NCI-H2107 (cell line): Measurements from ENCODE around the gene POLR3E.
A peak's percentile ranks its signal among the peaks of the same experiment; 100 is the strongest.

Source experiments
- DNase-seq: peaks from one replicate; lab custom pipeline; 2025; lab: John Stamatoyannopoulos, UW

Gene POLR3E

DNA sequence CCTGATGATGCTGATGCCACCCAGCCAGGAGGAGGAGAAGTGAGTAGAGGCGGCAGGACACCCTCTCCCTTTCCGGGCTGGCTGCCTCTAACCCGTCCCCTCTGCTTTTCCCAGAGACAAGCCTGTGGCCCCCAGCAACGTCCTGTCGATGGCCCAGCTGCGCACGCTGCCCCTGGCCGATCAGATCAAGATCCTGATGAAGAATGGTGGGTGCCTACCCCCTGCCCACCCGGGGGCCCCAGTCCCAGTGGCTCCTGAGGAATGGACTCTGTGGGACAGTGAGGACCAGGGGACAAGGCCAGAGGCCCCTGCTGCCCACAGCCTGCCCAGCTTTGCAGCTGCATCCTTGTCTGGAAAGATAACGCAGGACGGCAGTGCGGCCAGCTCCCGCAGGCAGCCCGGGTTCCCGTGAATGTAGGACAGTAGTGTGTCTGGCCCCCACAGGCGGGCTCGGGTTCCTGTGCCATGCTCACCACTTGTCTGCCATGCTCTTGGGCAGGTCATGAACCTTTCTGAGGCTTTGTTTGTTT is 19.9 kb downstream of the POLR3E start:
- DNase-seq: no peak

DNA sequence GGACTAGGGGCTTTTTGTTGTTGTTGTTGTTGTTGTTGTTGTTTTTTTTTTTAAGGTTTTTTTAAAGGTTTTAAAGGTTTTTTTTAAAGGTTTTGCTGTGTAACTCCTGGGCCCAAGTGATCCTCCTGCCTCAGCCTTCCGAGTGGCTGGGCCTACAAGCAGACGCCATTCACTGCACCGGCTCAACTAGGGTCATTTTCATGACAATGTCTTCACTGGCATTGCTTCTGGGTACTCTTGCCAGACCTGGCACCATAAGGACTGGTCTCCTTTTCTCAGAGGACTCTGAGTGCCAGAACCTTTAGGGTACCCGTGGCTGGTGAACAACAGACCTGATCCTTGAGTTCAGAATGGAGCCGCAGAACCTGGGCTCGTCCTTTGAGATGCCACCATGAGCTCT is 20.4 kb downstream of the POLR3E start:
- no peak for DNase-seq

DNA sequence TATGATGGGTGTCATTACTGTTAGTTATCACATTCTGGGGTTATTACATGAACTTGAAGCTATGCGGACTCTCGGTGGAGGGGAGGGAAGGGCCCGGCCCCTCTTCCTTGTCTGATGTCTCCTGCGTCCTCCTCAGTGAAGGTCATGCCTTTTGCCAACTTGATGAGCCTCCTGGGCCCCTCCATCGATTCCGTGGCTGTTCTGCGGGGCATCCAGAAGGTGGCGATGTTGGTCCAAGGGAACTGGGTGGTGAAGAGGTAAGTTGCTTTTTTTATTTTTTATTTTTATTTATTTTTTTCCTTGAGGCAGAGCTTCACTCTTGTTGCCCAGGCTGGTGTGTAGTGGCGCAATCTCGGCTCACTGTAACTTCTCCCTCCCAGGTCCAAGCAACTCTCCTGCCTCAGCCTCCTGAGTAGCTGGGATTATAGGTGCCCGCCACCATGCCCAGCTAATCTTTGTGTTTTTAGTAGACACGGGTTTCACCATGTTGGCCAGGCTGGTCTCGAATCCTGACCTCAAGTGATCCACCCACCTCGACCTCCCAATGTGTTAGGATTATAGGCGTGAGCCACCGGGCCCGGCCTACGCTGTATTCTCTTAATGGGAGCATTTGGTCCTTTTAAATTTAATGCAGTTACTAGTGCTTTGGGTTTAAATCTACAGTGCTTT is 21.6 kb downstream of the POLR3E start:
- DNase-seq: no peak

DNA sequence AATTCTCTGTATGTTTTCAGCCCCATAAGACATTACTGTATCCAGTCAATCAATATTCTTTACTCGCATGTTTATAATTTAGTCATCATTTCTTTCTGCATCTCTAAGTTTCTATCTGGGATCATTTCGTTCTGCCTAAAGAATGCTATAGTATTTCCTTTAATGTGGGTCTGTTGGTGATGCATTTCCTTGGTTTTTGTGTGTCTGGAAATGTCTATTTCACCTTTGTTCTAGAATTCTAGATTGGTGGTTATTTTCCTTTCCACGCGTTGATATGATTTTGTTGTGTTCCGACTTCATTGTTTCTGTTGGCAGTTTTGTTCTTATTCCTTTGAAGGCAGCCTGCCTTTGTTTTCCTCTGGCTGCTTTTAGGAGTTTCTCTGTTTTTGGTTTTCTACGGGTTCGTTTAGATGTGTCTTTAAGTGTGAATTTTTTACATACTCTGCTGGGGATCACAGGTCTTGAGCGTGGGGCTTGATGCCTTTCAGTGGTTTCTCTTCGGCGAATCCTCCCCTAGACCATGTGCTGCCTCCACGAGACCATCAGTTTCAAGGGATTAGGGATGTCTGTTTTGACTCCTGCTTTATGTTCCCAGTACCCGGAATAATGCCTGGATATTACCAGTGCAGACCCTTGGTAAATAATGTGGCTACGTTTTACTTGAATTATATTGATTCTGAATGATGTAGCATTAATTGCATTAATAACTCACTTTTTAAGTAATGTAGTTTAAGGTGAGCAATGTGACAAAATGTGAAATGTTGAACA is 23.5 kb downstream of the POLR3E start:
- no peak for DNase-seq

DNA sequence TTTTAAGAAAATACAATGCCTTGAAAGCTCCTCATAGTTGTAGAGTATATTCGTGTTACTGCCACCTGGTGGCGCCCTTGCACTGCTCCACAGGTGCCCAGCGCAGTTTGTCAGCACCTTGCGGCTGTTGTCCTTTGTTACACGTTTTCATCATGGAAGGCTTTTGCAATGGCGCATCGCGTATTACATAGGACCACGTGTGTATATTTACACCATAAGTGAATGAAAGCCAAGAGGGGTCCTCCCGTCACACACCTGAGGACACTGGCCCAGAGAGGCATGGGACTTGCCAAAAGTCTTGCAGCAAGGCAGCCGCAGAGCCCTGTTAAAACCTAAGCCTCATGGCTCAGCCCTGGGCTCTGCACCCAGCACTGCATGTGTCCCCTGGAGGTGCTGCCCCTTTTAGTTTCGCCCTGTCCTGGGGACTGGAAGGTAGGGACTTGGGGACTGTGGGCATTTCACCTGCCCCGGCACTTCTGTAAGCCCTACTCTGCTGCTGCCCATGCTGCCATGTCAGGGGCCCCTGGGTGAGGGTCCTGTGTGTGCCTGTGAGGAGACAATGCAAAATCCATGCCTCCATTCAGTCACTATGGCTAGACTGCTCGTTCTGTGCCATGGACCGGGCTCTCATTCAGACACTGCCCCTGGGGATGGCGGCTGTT is 24.3 kb downstream of the POLR3E start:
- DNase-seq: peak; percentile 56

DNA sequence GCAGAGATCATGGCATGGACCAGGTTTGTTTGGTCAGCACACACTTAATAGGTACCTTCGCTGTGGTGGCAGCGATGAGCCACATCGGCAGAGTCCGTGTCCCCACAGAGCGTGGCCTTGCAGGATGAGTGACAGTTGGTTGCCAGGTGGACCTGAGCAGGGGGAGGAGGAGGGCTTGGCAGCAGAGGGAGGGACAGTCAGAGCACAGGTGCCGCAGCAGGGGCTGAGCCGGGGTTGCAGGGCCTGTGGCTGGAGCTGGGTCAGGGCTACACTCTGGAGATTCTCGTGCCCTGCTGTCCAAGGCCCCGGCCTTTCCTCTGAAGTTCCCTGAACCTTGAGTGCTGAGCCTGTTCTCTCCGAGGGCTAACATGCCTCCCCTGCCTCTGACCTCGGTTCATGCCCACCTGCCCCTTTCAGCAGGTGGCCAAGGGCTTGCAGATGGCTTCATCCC is 24.8 kb downstream of the POLR3E start:
- no peak for DNase-seq

DNA sequence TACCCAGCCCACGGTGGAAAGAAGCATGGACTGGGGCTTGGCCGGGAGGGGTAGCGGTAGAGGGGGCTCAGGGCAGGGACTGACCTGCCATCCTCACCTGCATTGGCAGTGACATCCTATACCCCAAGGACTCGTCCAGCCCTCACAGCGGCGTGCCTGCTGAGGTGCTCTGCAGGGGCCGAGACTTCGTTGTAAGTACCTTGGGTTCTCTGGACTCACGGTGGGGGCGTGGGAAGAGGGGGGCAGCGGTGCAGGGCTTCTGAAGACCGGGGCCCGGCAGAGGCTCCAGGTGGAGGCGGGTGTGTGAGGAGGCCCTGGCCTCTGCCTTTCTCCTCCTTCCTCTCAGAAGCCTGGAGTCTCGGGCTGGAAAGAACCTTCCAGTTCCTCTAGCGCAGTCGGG is 25.5 kb downstream of the POLR3E start:
- no peak for DNase-seq

DNA sequence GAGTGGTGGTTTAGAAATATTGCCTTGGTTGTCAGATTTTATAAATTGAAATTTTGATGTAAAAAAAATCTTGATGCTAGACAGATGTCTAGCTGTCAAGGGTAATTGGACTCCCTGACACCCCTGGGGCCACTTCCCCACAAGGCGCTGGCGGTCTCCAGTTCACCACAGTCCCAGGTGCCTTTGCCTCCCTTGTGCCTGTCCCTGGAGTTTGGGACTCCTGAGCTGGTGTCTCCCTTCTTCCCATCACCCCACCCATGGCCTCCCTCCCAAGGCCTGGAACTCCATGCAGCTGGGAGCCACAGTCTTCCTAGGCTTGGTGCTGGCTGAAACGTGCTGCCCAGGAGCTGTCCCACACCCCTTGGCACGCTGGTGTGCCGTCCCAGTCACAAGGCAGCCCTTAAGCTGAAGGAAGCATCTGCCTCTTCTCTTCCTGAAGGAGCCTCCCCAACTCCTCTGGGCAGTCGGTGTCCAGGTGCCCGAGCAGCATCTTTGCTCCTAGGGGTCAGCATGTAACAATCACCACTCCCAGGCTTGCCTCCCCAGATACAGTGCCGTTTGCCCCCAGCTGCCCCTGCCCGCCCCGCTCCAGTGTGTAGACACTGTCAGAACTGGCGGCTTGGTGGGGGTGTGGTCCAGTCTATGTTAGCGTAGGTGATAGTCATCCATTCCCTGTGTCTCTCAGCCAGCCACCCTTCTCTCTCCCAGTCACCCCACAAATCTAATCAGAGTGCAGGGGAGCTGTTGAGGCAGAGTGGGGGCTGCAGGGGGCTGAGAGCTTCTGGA is 26.2 kb downstream of the POLR3E start:
- no peak for DNase-seq

DNA sequence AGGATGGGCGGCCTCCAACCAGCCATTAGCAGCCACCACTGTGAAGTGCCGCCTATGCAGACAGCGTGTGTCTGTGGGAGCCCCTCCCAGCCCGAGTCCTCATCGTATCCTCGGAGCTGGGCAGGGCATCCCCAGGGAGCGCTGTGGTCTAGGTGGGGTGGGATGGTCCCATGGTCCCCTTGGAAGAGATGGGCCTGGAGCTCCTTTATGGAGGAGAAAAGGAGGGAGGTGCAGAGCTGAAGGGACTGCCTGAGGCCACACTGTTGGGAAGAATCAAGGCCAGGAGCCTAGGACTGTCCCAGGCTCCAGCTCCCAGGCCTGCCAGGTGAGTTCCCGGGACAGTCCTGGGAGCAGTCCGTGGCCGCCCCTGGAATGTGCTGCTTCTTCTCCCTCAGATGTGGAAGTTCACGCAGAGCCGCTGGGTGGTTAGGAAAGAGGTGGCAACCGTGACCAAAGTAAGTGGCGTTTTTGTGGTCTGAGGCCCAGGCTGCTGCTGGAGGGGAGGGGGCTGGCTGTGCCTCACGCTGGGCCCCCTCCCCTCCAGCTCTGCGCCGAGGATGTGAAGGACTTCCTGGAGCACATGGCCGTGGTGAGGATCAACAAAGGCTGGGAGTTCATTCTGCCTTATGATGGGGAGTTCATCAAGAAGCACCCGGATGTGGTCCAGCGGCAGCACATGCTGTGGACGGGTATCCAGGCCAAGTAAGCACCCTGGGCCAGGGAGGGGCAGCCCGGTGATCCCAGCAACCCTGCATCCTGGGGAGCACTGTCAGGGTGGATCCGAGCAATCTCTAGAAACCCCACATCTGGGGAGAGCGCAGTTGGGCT is 27.0 kb downstream of the POLR3E start:
- no peak for DNase-seq

DNA sequence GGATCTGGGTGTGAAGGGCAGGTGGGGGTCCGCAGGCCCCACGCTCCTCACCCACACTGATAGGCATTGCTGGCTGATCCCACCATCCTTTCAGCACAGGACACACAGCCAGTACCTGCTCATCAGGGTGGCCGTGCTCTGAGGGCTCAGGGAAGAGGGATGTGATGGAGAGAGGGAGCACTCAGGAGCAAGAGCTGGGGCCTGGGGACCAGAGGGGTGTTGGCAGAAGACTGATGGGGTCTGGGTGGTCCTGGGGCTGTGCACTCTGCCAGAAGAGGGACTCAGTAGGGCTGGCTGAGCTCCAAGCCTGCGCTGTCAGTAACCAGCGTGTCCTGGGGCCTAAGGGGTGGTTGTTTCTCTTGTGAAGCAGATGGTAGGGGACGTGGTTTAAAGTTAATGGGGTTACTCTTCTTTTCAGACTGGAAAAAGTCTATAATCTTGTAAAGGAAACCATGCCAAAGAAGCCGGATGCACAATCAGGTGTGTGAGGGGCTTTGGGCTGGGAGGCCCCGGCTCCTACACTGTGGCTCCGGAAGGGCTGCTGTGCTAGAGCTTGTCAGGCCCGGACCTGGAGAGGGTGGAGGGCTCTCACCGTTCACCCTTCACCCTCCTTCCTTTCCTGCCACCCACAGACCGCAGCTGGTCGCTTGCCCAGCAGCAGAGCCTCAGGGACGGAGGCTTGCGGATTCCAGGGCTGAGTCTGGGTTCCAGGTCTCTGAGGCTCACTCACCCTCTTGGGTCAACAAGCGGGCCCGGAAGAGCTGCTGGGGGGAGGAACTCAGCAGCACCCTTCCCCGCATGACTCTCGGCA is 27.8 kb downstream of the POLR3E start:
- DNase-seq: no peak

DNA sequence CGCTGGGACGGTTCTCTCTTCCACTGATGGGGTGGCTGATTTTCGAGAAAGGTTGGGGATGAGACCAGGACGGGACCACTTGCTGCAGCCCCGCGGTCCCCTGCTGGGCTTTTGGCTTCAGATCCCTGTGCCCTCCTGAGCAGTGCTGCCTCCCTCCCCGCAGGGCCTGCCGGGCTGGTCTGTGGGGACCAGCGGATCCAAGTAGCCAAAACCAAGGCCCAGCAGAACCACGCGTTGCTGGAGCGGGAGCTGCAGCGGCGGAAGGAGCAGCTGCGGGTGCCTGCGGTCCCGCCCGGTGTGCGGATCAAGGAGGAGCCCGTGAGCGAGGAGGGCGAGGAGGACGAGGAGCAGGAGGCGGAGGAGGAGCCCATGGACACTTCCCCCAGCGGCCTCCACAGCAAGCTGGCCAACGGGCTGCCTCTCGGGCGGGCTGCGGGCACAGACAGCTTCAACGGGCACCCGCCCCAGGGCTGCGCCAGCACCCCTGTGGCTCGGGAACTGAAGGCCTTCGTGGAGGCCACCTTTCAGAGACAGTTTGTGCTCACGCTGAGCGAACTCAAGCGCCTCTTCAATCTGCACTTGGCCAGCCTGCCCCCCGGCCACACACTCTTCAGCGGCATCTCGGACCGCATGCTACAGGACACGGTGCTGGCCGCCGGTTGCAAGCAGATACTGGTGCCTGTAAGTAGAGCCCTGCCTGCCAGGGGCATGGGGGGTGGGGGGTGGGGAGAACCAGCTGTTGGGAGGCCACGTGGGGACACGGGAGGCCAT is 28.6 kb downstream of the POLR3E start:
- DNase-seq: no peak

DNA sequence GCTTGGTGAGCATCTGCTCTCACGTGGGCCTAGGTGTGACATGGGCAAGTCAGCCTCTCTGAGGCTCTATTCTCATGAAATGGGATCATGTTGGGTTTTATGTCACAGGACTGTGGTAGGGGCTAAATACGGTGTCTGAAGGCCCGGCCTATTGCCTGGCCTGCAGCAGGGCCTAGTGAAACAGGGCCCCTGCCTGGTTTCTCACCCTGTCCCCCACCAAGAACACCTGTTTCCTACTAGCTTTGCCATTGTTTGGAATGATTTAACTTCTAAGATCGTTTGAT is 29.1 kb downstream of the POLR3E start:
- no peak for DNase-seq

DNA sequence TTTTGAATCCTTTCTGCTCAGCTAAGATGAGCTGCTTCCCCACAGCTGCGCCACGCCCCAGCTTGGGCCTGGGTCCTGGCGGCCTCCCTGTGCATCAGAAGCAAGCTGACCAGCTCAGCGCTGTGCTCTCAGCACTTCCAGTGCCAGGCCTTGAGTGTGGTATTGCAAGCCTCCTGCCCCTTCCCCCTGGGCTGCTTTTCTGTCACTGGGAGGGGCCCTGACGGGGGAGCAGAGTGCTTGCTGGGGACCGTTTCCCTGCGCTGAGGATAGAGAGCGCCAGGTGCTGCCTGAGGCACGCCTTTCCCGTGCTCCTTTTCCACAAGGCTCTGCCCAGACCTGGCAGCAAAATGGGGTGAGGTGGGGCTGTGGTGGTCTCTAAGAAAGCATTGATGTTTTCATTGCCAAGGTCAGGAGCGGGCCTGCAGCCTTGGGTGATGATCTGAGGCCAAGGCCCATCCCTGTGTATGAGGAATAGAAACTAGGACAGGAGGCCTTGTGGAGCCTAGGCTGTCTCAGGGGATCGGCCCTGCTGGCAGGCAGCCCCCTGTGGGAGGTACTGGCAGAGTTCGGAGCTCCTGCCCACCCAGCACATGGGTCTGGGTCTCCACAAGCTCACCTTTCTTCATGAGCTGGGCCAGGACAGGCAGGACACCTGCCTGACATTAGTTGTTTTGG is 29.7 kb downstream of the POLR3E start:
- no peak for DNase-seq

DNA sequence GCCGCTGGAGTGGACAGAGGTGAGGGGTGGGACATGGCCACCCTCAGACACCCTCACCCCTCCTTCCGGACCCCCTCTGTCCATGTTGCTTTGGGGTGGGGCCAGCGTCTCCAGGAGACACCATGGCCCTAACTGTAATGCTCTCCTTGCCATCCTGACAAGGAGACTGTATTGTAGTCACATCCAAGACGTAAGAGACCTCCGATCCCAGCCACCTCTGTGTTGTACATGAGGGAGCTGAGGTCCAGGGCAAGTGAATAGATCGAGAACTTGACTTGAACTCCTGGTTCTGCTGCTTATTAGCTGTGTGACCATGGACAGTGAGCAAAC is 30.2 kb downstream of the POLR3E start:
- DNase-seq: no peak

DNA sequence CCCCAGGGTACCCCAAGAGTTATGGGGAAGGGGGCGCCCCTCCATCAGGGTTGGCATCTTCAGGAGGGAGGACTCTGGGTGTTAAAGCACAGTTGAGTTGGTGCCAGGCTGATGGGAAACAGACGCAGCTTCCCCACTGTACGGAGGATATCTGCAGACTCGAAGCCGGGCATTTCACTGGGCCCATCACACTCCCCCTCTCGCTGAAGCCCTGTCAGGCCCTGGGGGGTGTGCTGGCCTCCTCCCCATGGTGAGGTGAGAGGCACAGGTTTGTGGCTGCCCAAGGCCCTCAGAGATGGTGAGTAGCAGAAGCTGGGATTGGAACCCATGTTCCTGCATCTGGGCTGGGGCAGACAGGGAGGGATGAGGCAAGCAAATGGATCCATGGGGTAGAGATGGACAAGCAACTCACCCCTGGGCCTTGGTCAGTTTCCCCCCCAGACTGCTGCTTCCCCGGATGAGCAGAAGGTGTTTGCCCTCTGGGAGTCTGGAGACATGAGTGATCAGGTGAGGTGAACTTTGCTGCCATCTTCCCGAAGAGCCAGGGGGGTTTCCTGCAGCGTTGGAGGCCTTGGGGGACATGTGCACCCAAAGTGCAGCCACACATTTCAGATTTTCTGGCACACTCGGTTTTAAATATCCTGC is 31.0 kb downstream of the POLR3E start:
- no peak for DNase-seq

DNA sequence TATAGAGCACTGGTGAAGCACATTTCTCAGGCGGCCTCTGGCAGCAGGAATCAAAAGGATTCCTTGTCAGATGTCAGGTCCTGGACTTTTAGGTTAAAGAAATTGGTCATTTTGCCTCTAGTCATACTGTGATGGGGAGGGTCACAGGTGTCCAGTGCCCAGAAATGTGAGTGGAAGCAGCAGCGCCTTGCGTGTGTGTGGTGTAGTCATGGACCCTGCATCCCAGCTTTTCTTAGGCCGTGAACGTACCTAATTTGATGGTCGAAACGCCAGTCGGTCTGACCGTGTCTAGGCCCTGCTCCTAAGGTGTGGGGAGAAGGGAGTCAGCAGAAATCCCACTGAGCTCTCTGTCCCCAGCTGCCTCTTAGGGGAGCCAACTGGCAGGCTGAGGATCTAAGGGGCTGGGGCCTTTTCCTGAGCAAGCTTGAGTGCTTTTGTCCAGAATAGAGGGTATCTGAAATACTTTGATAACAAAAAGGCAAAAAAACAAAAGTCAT is 32.0 kb downstream of the POLR3E start:
- no peak for DNase-seq

DNA sequence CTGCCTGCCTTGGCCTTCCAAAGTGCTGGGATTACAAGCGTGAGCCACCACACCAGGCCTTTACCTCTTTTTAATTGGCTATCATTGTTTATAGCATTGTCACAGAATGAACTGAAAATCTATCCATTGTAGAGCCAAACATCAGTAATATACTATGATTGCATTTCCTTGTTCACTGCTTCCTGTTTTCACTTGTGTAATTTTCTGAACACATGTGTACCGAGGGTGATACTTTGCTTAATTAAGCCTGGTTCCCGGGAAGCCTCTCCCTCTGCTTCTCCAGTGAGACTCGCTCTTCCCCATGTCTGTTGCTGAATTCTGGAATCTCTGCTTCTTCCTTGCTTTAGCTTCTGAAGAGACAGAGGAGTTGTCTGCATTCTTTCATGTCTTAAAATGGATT is 33.1 kb downstream of the POLR3E start:
- no peak for DNase-seq

DNA sequence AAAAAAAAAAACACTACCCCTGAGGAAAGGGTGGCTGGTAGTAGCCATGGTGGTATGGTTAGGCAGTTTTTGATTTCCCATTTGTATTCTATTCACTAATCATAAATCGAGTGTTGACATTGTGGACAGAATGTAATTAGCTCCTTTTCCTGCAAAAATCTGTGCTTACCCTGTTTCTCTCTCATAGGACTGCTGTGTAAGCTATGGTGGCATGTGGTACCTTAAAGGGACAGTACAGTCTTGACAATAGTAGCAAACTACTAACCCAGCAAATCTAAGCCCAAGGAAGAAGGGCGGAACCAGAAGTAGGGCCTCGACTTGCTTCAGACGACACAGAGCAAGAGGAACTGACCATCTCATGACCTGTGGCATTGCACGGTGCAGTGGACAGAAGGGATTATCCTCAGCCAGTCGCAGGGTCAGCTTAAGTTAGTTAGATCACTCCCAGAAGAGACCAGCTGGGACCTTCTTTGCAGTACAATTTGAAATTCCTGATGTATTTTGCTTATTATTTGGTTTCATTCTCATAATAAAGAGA is 36.3 kb downstream of the POLR3E start:
- DNase-seq: no peak
